Neural cell (in vitro differentiated cells): Measurements from ENCODE around the gene TLR2.

Source experiments
- CTCF ChIP-seq: fragments of 450-650 bp; IDR thresholded peaks from 2 replicates; pipeline ENCODE4 v1.5.1; 2014; ENCODE audit warnings: antibody characterized with exemption, mild to moderate bottlenecking, moderate library complexity; ENCODE audit not compliant: poor library complexity, severe bottlenecking
- EP300 ChIP-seq: fragments of 450-650 bp; conservative IDR thresholded peaks from 2 replicates; pipeline ENCODE4 v1.6.1; 2014; ENCODE audit warnings: antibody characterized with exemption, mild to moderate bottlenecking, moderate library complexity; ENCODE audit not compliant: poor library complexity, severe bottlenecking
- EZH2 ChIP-seq: fragments of 200-600, 300-800 bp; shearing (Covaris generic), sonication (generic); IDR thresholded peaks from 2 replicates; pipeline ENCODE4 v1.6.1; 2014; ENCODE audit warnings: antibody characterized with exemption, low read length, borderline replicate concordance, mild to moderate bottlenecking; ENCODE audit not compliant: insufficient read depth, poor library complexity, severe bottlenecking
- RAD21 ChIP-seq: fragments of 450-650 bp; conservative IDR thresholded peaks from 2 replicates; pipeline ENCODE4 v1.6.1; 2014; ENCODE audit warnings: antibody characterized with exemption, mild to moderate bottlenecking, moderate library complexity
- TF ChIP-seq, protein P1 (sequence below): IDR thresholded peaks from 2 replicates; pipeline ENCODE4 v1.6.1; 2012; ENCODE audit warnings: borderline replicate concordance

GRCh38 chr4:153683763-153684181, 308 bp upstream of the TLR2 start:
- no peak for TF ChIP-seq EP300
- TF ChIP-seq, protein P1, sequence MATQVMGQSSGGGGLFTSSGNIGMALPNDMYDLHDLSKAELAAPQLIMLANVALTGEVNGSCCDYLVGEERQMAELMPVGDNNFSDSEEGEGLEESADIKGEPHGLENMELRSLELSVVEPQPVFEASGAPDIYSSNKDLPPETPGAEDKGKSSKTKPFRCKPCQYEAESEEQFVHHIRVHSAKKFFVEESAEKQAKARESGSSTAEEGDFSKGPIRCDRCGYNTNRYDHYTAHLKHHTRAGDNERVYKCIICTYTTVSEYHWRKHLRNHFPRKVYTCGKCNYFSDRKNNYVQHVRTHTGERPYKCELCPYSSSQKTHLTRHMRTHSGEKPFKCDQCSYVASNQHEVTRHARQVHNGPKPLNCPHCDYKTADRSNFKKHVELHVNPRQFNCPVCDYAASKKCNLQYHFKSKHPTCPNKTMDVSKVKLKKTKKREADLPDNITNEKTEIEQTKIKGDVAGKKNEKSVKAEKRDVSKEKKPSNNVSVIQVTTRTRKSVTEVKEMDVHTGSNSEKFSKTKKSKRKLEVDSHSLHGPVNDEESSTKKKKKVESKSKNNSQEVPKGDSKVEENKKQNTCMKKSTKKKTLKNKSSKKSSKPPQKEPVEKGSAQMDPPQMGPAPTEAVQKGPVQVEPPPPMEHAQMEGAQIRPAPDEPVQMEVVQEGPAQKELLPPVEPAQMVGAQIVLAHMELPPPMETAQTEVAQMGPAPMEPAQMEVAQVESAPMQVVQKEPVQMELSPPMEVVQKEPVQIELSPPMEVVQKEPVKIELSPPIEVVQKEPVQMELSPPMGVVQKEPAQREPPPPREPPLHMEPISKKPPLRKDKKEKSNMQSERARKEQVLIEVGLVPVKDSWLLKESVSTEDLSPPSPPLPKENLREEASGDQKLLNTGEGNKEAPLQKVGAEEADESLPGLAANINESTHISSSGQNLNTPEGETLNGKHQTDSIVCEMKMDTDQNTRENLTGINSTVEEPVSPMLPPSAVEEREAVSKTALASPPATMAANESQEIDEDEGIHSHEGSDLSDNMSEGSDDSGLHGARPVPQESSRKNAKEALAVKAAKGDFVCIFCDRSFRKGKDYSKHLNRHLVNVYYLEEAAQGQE: no peak
- no peak for TF ChIP-seq CTCF
- TF ChIP-seq RAD21: no peak
- no peak for TF ChIP-seq EZH2
